ENCODE results near the gene RBM28.

GRCh38 chr7:128268233-128268632 lies 75.5 kb downstream of the RBM28 start:
- TF ChIP-seq, protein P1, sequence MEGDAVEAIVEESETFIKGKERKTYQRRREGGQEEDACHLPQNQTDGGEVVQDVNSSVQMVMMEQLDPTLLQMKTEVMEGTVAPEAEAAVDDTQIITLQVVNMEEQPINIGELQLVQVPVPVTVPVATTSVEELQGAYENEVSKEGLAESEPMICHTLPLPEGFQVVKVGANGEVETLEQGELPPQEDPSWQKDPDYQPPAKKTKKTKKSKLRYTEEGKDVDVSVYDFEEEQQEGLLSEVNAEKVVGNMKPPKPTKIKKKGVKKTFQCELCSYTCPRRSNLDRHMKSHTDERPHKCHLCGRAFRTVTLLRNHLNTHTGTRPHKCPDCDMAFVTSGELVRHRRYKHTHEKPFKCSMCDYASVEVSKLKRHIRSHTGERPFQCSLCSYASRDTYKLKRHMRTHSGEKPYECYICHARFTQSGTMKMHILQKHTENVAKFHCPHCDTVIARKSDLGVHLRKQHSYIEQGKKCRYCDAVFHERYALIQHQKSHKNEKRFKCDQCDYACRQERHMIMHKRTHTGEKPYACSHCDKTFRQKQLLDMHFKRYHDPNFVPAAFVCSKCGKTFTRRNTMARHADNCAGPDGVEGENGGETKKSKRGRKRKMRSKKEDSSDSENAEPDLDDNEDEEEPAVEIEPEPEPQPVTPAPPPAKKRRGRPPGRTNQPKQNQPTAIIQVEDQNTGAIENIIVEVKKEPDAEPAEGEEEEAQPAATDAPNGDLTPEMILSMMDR (IDR thresholded peaks at IDR 0.05) = no peak
- TF ChIP-seq REST (IDR thresholded peaks at IDR 0.05; ENCODE audit: insufficient read depth in 1 of 2, low read depth in 2 of 2, low read length in 1 of 2) (no peak), POLR2AphosphoS5 (IDR thresholded peaks at IDR 0.05; ENCODE audit: low read depth, low read length) (no peak)

Measured in Panc1 (cell line).